AG09309 (cell line): ENCODE results near the gene DPY19L1.
"Not testable (repeated sequence)": the region's sequence is repeated elsewhere in the genome, so short reads cannot be mapped to it uniquely, and the experiment has no call there.

Experiments
- DNase-seq: peaks from one replicate; pipeline ENCODE4 v3.0.0-alpha.2; 2010; ENCODE audit warnings: low read depth
- H3K4me3 ChIP-seq: 2 replicates; pipeline ENCODE4 v1.5.1; 2011; ENCODE audit warnings: mild to moderate bottlenecking, low read depth, low read length, moderate library complexity; ENCODE audit not compliant: control insufficient read depth
- CTCF ChIP-seq: IDR thresholded peaks from 2 replicates; pipeline ENCODE4 v1.5.1; 2011; ENCODE audit warnings: mild to moderate bottlenecking, low read depth, low read length, inconsistent platforms; ENCODE audit not compliant: insufficient read depth, control insufficient read depth; ENCODE audit errors: missing control alignments

DPY19L1 gene

GRCh38 chr7:34982371-34983019 lies 54.8 kb downstream of the DPY19L1 start:
- TF ChIP-seq CTCF = no peak
- no peak overlapping the region for H3K4me3 ChIP-seq
- DNase-seq = no peak

GRCh38 chr7:34979124-34979523 lies 58.2 kb downstream of the DPY19L1 start:
- not testable (repeated sequence) for H3K4me3 ChIP-seq, DNase-seq

GRCh38 chr7:34973400-34973760 lies 63.9 kb downstream of the DPY19L1 start:
- no peak overlapping the region for H3K4me3 ChIP-seq
- TF ChIP-seq CTCF = no peak
- DNase-seq = no peak

- DNase-seq = not testable (repeated sequence)
Measured at GRCh38 chr7:34972739-34973399, 64.4 kb downstream of the DPY19L1 start.

GRCh38 chr7:34967818-34968217 lies 69.5 kb downstream of the DPY19L1 start:
- DNase-seq, H3K4me3 ChIP-seq: not testable (repeated sequence)

More at GRCh38 chr7:34972739-34973399, 64.4 kb downstream of the DPY19L1 start:
- H3K4me3 ChIP-seq = not testable (repeated sequence)

GRCh38 chr7:34966504-34966903 lies 70.8 kb downstream of the DPY19L1 start:
- not testable (repeated sequence) for DNase-seq, H3K4me3 ChIP-seq

- DNase-seq = no peak
- H3K4me3 ChIP-seq = no peak overlapping the region
- no peak for TF ChIP-seq CTCF
Measured at GRCh38 chr7:34958021-34958420, 79.3 kb downstream of the DPY19L1 start.

- H3K4me3 ChIP-seq = no peak overlapping the region
- TF ChIP-seq CTCF = no peak
- no peak for DNase-seq
Measured at GRCh38 chr7:34952822-34953221, 84.5 kb downstream of the DPY19L1 start.

- peak; percentile 10 for DNase-seq
- no peak for TF ChIP-seq CTCF
- H3K4me3 ChIP-seq = no peak overlapping the region
Measured at GRCh38 chr7:34949361-34949760, 87.9 kb downstream of the DPY19L1 start.

GRCh38 chr7:34947427-34947826 lies 89.9 kb downstream of the DPY19L1 start:
- not testable (repeated sequence) for DNase-seq

More at GRCh38 chr7:34947427-34947826, 89.9 kb downstream of the DPY19L1 start:
- H3K4me3 ChIP-seq = not testable (repeated sequence)
